HG02642 (cell line): ENCODE data around the gene MLST8.

Experiments used
- ATAC-seq: cut with Tn5 transposase; IDR thresholded peaks from one replicate; pipeline ENCODE4 v1.9.1; 2021; ENCODE audit warnings: mild to moderate bottlenecking; ENCODE audit not compliant: unreplicated experiment, poor library complexity

MLST8 gene

GRCh38 chr16:2172688-2173335, 32.4 kb upstream of the MLST8 start:
- no peak for ATAC-seq

- no peak for ATAC-seq
Measured at GRCh38 chr16:2173366-2173765, 31.9 kb upstream of the MLST8 start.

- no peak for ATAC-seq
Measured at GRCh38 chr16:2173916-2174315, 31.3 kb upstream of the MLST8 start.

DNA sequence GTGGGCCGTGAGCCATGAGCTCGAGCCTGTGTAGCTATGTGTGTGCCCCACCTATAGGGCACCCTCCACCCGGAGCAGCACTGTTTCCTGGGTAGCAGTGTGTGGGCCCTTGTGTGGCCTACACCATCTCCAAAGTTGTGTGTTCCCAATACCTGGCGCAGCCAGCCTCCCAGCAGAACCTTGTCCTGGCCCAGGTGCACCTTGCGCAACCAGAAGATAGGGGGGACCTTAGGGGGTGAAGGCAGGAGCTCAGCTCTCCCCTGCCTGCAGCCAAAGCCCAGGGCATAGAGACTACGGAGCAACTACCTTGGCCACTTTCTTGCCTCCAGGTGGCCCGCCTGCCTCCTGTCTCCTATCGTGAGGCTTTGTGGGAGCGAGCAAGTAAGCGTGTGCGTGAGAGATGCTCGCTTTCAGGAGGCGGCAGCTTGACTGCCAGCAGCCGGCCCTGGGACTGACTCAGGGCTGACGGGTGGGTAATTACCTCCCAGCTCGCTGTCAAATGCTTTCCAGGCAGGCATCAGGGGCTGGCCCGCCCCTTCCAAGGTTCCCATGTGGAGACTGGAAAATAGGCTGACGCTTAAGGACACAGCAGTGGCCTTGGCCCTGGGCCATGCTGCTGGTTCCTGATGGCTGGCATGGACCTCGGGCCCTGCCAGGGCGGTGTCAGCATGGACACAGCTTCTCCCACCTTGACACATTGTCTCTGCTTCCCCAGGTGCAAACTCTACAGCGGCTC, 30.7 kb upstream of the MLST8 start:
- no peak for ATAC-seq

GRCh38 chr16:2175454-2175853, 29.8 kb upstream of the MLST8 start:
- no peak for ATAC-seq

- no peak for ATAC-seq
Measured at GRCh38 chr16:2176047-2176446, 29.2 kb upstream of the MLST8 start.

DNA sequence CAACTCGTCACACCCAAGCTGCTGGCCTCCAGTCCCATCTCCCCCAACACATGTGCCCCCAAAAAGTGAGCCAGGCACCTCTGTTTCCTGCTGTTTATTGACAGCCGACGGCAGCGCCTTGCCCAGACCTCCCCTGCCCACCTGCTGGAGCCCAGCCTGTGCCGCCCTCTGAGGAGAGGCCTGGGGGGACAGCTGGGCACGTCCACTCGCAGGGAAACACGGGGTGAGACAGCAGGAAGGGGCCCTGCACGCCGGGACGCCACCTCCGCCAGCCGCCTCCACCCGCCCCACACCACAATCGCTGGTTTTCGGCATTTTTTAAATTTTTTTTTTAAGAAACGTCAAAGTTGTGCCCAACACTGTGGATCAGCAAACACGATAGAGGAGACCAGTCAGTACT, 28.2 kb upstream of the MLST8 start:
- ATAC-seq: no peak

DNA sequence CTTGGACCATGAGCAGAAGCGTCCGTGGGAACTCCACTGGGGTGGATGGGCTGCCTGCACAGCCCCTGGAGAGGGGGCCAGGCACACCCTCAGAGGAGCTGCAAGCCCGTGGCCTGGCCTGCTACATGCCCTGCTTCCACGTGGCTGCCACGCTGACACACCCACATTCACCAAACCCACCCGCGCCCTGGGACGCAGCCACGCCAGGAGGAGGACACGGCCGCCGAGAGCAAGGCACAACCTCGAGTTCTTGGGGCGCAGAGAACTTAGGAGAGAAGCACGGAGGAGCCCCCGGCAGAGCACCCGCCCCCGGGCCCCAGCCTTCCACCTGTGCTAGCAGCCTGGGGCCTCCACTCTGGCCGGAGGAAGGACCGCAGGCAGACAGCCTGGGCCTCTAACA, 27.7 kb upstream of the MLST8 start:
- no peak for ATAC-seq

DNA sequence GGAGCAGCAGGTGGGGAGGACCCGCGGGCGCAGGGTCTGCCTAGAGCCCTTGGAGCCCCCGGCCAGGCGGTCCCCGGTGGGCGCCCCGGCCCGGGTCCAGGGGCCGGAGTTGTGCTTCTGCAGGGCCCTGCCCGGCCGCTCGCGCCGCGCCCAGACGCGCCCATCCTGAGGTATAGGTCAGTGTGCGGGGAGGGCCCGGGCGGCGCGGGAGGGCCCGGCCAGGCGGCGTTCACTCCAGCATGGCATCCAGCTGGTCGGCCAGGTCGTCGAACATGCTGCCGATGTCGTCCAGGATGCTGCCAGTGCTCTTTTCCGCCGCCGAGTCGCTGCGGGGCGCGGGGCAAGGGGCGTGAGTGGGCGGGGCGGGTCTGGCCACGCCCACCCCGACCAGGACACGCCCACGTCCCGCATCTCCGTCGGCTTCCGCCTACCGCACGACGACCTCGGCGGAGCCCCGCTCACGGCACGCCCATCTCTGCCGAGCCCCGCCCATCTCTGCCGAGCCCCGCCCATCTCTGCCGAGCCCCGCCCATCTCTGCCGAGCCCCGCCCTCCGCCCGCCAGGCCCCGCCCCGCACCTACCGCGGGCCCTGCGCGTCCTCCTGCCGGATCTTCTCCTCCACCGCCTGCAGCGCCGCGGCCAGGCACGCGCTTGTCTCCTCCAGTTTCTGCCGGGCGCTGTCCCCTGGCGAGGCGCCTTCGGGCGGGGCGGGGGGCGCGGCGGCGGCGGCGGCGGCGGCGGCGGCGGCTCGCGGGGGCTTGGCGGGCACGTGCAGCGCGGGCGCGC, 26.7 kb upstream of the MLST8 start:
- no peak for ATAC-seq

GRCh38 chr16:2179107-2179501, 26.1 kb upstream of the MLST8 start:
- no peak for ATAC-seq

- no peak for ATAC-seq
Measured at GRCh38 chr16:2179576-2179975, 25.7 kb upstream of the MLST8 start.

DNA sequence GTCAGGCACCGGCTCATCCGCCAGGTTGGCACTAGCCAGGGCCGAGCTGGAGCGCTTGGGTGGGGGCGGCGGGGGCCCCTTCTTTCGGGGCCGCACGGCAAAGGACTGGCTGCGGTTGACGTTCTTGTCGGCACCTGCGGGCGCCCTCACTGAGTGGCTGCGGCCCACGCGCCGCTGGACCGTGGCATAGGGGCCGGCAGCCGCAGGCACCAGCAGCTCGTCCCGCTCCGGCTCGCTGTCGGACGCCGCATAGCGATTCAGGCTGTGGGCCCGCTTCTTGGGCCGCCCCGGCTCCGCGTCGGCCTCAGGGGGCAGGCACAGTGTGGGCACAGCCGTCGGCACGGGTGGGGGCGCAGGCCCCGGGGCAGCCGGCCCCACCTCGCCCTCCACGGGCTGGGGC, 24.8 kb upstream of the MLST8 start:
- no peak for ATAC-seq

GRCh38 chr16:2180962-2181923, 24.0 kb upstream of the MLST8 start:
- ATAC-seq: no peak

- ATAC-seq: no peak
Measured at GRCh38 chr16:2181952-2182351, 23.3 kb upstream of the MLST8 start.

DNA sequence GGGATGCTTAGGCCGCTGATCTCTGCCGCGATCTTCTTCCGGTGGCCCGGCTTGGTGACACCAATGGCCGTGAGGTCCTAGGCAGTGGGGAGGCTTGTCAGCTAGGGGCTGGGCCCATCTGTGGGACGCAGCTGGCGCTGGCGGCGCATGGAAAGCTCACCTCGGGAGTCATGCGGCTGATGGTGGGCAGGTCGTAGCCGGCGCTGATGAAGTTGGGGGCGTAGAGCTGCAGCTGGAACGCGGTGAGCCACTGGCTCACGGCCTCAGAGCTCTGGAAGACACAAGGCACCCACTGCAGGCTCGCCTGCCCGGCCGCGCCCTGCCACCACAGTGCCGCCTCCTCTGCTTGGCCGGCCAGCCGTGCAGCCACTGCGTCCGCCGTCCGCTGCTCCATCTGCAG, 21.6 kb upstream of the MLST8 start:
- no peak for ATAC-seq

GRCh38 chr16:2184346-2184745, 20.9 kb upstream of the MLST8 start:
- ATAC-seq: no peak

DNA sequence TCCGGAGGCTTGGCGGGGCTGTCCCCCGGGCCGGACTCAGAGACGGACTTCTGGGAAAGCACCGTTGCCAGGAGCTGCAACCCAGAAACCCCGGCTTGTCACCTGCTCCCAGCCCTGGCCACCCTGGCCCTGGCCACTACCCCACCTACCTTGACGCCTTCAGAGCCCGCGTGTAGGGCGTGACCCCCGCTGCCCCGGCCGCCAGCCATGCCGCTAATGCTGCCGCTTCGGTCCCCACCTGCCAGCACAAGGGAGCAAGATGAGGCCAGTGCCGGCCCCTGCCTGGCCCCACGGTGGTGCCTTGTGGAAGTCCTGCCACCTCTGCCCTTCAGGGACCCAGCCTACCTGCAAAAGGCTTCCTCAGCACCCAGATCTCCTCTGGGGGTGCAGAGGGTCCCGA, 20.3 kb upstream of the MLST8 start:
- no peak for ATAC-seq

DNA sequence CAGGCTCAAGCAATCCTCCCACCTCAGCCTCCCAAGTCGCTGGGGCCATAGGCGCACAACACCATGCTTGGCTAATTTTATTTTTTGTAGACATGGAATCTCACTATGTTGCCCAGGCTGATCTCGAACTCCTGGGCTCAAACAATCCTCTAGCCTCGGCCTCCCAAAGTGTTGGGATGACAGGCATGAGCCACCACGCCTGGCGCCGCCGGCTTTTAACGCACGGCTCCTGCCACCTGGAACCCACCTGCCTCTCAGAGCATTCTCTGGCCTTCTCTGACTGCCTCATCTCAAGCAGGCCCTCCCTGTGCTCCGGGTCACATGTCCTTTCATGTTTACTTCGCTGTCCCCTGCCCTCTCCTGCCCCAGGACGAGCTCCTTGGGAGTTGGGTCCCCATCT, 19.2 kb upstream of the MLST8 start:
- no peak for ATAC-seq

GRCh38 chr16:2186505-2186904, 18.7 kb upstream of the MLST8 start:
- no peak for ATAC-seq

DNA sequence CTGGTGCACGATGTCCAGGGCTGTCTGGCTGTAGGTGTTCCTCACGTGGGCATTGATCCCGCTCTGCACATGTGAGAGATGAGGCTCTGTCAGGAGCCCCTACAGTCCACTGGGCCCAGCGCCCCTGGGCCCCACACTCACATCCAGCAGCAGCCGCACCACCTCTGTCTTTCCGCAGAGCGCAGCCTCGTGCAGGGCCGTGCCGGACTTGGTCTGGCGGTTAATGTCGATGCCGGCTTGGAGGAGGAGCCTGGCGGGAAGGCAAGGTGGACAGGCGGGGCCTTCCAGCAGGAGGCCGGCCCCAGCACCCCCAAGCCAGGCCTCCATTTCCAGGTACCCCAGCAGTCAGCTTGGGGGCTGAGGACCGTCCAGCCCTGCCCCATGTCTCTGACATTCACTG, 18.0 kb upstream of the MLST8 start:
- no peak for ATAC-seq
